Activated CD4-positive, alpha-beta T cell treated with anti-CD3 and anti-CD28 coated beads, Interleukin-2, Interleukin-4, amounts not matched to agents 100 ng/mL and 50 ng/mL, durations not matched to agents 16 hours and 8 hours (primary cell): Measurements from ENCODE around the gene AKR1D1.
"Not testable (repeated sequence)": the region's sequence is repeated elsewhere in the genome, so short reads cannot be mapped to it uniquely, and the experiment has no call there.

Experiments
- DNase-seq: peaks from one replicate; pipeline ENCODE4 v3.0.0-alpha.2; 2020; ENCODE audit warnings: low spot score

AKR1D1 gene, protein sequence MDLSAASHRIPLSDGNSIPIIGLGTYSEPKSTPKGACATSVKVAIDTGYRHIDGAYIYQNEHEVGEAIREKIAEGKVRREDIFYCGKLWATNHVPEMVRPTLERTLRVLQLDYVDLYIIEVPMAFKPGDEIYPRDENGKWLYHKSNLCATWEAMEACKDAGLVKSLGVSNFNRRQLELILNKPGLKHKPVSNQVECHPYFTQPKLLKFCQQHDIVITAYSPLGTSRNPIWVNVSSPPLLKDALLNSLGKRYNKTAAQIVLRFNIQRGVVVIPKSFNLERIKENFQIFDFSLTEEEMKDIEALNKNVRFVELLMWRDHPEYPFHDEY

DNA sequence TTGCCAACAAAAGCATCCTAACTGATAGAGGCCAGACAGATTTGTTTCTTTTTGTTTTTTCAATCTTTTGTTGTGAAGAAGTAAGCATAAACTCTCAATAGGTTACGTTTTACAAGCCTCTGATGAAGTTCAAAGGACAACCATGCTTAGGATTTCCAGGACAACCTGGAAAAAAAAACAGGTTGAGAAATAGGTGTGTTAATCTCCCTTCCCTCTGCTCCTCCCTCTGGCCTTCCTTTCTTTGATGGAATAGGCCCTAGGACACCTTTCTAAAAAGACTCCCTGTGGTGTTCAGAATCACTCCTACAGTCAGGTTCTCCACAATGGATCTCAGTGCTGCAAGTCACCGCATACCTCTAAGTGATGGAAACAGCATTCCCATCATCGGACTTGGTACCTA is at the start of gene AKR1D1:
Gene AKR1D1, plus strand, starts transcription at position 264 of the 400 bp plus-strand sequence. Its CDS starts 60 bp downstream, at position 324.
- no peak for DNase-seq

DNA sequence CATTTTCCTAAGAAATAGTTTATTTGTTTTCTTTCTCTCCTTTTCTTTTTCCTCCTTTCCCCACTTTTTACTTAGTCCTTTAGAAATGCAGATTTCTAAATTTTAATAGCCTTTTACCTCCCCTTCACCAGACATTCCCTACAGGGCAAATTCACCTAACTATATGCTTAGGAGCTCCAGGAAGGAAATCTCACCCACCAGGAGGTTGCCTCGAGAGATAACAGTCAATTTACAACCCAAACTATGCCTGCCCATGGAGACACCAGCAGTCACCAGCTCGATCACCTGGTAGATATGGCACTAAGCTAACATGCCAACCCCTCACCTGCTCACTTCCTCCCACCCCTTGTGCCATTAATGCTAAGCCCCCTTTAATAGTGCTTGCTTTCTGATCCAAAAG is 49.2 kb upstream of the AKR1D1 start:
- DNase-seq, result no peak

DNA sequence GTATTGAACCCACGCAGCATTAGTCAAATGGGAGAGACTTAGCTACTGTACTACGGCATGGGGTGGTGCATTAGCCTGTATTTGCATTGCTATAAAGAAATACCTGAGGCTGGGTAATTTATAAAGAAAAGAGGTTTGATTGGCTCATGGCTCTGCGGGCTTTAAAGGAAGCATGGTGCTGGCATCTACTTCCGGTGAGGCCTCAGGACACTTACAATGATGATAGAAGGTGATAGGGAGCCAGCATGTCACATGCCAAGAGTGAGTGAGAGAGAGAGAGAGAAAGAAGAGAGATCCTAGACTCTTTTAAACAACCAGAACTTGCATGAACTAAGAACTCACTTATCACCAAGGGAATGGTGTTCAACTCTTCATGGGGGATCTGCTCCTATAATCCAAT is 47.1 kb upstream of the AKR1D1 start:
- no peak for DNase-seq

DNA sequence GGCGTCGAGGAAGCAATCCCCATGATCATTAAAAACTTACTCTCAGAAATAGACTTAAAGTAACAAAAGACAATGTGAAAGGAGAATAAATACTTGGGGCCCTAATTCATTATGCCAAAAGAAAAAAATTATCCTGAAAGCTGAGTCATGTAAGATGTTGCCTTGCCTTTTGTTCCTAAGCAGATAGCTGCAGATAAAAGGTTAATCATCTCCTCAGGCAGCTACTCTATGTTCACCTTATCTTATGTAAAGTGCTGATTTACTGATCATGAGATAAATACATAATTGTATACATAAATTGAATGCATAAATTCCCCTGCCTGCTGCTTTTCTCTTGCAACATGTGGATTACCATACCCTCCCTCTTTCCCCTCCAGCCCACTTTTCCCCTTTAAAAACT is 46.3 kb upstream of the AKR1D1 start:
- DNase-seq, result no peak

DNA sequence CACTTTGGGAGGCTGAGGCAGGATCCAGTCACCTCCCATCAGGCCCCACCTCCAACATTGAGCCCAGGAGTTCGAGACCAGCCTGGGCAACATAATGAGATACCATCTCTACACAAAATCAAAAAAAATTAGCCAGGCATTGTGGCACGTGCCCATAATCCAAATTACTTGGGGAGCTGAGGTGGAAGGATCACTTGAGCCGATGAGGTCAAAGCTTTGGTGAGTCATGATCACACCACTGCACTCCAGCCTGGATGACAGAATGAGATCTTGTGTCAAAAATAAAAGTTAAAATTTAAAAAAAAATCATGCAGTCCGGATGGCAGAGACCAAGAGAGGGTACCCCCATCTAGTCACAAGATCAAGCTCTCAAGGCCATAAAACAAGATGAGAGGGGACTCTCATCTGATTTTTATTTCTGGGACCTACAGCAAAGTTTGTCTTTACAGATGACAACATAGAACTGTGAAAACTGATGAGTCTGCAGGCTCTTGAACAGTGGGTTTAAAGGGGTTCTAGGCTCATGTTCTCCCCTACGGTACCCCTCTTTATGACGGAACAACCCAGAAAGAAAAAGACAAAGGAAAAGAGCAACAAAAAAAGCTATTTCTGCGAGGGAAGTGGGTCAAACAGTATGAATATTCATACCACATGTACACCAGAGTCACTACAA is 45.4 kb upstream of the AKR1D1 start:
- DNase-seq, result no peak

DNA sequence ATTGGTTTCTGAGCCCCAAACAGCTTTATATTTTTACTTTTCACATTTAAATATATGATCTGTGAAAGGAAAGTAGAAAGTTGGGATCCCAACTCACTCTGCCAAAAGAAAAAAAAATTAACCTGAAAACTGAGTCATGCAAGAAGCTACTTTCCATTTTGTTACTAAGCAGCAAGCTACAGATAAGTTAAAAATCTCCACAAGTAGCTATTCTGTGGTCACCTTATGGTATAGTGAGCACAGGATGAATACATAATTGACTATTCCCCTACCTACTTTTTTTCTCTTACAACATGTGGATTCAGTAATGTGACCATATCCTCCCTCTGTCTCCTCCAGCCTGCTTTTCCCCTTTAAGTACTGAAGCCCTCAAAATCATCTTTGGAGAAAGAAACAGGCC is 44.1 kb upstream of the AKR1D1 start:
- DNase-seq, result no peak

DNA sequence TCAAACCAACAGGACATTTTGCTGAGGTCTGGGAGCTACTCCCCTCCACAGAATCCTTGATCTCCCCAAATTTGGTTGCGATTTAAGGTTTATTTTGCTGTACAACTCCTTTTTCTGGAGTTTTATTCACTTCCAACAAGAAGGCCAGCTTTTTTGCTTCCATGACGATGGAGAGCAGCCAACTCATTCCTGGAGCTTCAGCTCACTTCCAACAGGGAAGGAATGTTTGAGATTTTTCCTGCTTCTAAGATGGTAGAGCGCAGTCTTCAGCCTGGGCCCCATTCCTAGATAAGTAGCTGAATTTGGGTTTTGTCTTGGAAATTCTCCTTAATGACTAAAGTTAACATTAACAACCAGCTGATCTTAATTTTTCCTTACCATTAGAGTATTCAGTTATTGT is 43.5 kb upstream of the AKR1D1 start:
- no peak for DNase-seq

DNA sequence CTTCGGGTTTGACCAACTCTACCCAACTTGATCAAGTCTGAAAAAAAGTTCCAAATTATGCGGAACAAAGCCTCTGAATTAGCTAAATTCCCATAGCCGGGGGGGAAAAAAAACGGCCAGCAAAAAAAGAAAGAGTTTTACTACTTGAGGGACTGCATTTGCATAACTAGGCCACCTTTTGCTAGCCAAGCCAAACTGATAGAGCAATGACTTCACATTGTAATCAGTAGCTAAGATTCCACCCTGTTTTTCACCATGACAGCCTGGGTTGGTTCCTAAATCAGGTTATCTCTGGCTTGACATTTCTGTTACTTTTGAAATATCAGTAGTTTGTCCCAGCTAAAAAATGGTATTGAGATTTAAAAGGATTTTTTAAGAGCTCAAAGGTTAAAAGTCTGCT is 43.0 kb upstream of the AKR1D1 start:
- DNase-seq, result no peak

DNA sequence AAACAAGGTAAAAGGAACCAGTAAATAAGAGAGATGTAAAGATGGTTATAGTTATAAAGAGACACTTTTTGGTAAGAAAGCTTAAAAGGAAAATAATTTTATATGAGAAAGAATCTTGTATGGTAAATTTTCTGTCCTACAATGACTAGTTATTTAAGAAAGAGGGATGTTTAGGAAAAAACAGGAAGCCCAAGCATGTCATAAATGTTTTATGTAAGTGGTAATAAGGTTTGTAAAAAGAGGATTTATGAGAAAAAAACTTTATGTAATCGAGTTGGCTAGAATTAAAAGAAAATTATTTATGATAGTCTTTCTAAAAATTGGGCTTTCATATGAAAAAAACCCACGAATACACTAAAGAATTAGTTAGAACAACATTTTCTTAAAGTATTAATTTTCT is 40.1 kb upstream of the AKR1D1 start:
- DNase-seq, result no peak

DNA sequence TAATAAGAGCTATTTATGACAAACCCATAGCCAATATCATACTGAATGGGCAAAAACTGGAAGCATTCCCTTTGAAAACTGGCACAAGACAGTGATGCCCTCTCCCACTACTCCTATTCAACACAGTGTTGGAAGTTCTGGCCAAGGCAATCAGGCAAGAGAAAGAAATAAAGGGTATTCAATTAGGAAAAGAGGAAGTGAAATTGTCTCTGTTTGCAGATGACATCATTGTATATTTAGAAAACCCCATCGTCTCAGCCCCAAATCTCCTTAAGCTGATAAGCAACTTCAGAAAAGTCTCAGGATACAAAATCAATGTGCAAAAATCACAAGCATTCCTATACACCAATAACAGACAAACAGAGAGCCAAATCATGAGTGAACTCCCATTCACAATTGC is 36.2 kb upstream of the AKR1D1 start:
- not testable (repeated sequence) for DNase-seq

DNA sequence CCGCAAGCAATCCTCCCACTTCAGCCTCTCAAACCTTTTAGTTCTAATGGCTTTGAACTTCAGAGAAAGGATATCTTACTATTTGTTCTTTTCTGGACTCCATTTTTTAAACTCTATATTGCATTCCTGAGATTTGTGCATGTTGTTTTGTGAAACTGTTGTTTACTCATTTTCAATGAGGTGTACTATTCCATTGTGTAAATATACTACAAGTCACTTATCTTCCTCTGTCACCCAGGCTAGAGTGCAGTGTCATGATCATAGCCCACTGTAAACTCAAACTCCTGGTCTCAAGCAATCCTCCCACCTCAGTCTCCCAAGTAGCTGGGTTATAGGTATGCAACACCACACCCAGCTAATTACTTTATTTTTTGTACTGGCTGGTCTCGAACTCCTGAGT is 31.4 kb upstream of the AKR1D1 start:
- DNase-seq, result no peak

DNA sequence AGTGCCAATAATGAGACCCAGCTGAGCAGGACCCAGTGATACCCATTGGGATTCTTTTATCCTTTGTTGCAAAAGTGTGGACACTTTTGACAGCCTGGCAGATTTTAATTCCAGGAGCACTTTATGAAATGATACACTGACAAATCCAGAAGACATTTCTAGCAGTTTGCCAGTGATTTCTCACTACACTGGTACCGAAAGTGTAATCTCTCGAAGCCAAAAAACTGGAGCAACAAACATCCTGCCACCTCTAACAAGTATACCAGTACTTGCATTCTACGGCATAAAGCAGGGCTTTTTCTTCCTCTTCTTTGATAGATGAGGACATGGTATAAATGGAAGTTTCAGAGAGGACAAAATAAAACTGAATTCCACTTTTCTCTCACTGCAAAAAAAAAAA is 28.4 kb upstream of the AKR1D1 start:
- DNase-seq, result no peak

DNA sequence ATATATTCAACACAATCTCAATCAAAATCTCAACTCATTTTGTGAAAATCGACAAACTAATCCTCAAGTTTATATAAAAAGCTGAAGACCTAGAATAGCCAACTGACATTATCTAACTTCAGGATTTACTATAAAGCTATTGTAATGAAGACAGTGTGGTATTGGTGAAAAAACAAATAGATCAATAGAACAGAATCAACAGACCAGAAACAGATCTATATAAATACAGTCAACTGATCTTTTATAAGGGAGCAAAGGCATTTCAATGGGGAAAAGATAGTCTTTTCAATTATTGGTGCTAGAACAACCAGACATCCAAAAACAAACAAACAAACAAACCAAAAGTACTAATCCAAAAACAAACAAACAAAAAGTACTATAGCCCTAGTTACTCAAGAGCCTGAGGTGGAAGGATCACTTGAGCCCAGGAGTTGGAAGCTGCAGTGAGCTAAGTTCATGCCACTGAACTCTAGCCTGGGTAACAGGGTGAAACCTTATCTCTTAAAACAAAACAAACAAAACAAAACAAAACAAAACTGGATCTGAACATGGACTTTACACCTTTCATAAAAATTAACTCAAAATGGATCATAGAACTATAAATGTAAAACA is 26.6 kb upstream of the AKR1D1 start:
- no peak for DNase-seq

DNA sequence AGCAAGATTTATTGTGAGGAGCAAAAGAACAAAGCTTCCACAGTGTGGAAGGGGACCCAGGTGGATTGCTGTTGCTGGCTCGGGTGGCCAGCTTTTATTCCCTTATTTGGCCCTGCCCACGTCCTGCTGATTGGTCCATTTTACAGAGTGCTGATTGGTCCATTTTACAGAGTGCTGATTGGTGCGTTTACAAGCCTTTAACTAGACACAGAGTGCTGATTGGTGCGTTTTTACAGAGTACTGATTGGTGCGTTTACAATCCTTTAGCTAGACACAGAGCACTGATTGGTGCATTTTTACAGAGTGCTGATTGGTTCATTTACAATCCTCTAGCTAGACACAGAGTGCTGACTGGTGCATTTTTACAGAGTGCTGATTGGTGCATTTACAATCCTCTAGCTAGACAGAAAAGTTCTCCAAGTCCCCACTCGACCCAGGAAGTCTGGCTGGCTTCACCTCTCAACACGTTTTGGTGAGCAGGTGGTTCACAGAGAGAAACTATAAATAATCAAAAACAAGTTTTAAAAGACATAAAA is 24.5 kb upstream of the AKR1D1 start:
- DNase-seq, result not testable (repeated sequence)

DNA sequence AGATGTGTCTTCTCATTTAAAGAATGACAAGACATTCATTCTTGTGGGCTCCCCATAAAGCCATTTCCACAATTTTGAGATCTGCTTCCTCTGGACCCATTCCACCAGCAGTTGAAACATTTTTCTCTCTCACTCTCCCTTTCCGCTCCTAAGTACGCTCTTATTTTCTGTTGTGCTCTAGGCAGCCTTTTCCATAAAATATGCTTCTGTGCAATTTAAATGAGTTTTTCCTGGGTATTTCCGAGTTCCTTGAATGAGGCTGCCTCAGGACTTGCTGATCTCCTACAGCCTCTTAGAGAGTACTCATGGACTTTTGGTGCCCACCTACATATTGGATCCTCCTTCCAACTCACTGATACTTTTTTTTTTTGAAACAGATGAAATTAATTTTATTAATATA is 23.6 kb upstream of the AKR1D1 start:
- no peak for DNase-seq

DNA sequence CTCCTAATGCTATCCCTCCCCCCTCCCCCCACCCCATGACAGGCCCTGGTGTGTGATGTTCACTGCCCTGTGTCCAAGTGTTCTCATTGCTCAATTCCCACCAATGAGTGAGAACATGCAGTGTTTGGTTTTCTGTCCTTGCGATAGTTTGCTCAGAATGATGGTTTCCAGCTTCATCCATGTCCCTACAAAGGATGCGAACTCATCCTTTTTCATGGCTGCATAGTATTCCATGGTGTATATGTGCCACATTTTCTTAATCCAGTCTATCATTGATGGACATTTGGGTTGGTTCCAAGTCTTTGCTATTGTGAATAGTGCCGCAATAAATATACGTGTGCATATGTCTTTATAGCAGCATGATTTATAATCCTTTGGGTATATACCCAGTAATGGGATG is 20.6 kb upstream of the AKR1D1 start:
- DNase-seq, result not testable (repeated sequence)

DNA sequence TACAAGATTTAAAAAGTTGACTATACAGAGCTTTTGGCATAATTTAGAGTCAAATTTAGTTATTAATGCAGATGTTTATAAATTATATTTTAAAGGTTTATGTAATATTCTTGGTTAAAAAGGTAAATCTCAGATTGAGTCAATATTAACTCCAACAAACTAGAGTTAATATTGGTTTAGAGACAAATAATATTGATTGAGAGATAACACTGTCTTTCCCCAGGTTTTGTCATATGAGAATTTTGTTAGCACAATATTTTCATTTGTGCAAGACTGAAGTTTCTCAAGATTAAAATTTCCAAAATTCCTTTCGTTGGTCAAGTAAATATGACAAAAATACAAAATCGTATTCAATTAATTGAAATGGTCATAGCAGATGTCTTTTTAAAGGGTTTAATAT is 12.9 kb upstream of the AKR1D1 start:
- no peak for DNase-seq

DNA sequence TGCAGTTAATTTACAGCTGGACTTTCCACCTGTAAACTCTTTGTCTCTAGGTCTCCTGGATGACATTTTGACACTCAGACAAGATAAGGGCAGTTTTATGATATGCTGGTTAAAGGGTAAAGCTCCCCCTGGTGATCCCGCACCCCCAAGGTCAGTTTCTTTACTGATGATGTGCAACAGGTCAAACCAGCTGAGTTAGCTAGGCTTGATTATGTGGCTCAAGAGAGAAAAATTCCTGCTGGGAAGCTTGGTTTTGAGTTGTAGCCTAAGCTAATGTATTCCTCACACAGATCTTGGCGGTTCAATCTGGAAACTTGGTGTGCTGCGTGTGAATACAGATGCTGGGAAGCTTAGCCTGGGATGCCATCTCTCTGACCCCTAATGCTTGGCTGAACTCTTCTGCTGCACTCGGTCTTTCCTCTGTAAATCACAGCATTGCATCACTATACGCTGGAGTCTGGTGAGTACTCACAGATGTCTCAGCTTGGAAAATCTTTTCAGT is 11.4 kb upstream of the AKR1D1 start:
- DNase-seq, result no peak

DNA sequence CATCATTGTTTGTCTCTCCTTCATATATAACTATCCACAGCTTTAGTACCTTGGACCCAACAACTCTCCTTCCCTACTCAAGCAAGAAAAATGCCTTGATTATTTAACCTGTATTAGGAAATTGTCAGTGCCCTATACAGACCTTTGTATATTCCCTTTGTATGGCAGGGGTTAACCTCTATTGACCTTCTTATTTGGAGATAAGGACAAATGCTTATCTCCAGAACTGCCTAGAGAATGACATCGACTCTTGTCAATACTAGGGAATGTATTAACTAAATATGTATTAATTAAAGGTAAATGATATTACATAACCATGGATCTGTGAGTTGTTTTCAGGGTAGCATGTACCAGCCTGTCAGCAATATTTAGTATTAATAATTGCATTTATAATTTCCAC is 10.4 kb upstream of the AKR1D1 start:
- DNase-seq, result no peak

DNA sequence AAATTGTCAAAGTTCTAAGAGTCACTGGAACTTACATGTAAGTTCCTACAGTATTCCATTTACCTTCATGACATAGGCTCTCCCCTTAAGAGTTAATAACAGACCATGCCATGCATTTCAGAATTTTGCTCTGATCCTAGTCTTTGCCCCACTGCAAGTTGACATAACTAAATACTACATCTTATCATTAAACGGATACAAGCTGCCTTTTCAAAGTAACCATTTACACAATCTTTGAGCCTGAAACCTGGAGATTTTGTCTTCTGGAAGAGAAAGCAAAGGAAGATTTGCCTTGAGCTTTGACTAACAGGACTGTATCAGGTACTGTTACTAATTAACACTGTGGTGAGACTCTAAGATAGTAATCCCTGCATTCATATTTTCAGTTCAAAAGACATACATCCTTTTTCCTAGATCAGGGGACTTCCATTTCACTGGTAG is 9.3 kb upstream of the AKR1D1 start:
- DNase-seq, result no peak

DNA sequence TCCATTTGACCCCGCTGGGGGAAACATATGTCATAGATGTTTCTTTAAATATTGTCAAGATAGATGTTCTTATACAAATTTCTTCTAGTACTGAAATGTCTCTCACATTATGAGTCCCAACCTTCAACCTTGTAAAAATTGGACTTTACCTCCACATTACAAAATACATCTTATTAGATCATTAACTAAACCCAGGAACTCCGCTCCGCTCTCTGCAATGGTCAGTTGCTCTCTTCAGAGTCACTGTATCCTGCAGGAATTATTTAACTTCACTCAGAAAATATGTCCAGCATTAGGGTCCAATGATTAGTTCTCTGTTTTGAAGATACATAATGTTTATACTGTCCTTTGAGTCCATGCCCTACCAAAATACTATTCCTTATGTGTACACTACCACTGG is 8.5 kb upstream of the AKR1D1 start:
- DNase-seq, result no peak

DNA sequence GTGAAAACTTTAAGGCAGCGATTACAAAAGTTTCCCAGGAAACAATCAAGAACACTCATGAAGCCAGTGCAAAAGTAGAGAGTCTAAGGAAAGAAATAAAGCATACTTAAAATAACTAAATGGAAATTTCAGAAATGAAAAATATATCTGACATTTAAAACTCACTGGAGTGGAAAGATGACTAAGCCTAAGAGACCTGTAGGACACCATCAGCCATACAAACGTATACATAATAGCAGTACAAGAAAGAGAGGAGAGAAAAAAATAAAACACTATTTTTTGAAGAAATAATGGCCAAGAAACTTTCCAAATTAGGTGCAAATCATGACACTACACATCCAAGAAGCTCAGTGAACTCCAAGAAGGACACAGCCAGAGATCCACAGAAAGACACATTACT is 5.4 kb upstream of the AKR1D1 start:
- DNase-seq, result no peak

DNA sequence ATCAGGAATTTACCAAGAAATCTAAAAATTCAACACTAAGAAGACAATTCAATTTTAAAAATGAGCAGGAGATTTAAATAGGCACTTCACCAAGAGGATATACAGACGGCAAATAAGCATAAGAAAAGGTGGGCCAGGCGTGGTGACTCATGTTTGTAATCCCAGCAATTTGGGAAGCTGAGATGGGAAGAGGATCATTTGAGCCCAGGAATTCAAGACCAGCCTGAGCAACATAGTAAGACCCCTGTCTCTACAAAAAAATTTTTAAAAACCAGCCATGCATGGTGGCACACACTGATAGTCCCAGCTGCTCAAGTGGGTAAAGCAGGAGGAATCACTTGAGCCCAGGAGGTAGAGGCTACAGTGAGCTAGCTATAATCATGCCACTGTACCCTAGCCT is 3.5 kb upstream of the AKR1D1 start:
- DNase-seq, result no peak
